Activated CD8-positive, alpha-beta memory T cell treated with anti-CD3 and anti-CD28 coated beads, Interleukin-2, amount 50 U/mL, for 48 hours (primary cell): ENCODE measurements around the gene HSD17B14.
"Not testable (repeated sequence)": the region's sequence is repeated elsewhere in the genome, so short reads cannot be mapped to it uniquely, and the experiment has no call there.

ENCODE experiments used
- DNase-seq: peaks from one replicate; pipeline ENCODE4 v3.0.0-alpha.2; 2020

The HSD17B14 gene

DNA sequence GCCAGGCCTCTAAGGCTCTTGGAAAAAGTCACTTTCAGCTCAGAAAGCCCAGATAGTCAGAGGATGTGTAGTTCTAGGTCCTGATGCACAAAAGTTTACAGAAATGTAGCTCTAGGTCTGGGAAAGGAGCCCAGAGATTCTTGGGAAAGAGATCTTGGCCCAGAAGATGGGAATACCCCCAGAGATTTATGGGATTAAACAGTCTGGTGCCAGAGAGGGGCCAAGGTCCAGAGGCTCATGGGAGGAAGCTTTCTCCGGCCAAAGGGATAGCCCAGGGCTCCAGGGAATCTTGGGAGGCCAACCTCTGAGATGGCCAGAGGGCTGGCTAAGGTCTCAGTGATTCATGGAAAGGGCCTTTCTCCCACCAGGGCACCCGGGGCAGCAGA, 40.6 kb downstream of the HSD17B14 start:
- DNase-seq: no peak

DNA sequence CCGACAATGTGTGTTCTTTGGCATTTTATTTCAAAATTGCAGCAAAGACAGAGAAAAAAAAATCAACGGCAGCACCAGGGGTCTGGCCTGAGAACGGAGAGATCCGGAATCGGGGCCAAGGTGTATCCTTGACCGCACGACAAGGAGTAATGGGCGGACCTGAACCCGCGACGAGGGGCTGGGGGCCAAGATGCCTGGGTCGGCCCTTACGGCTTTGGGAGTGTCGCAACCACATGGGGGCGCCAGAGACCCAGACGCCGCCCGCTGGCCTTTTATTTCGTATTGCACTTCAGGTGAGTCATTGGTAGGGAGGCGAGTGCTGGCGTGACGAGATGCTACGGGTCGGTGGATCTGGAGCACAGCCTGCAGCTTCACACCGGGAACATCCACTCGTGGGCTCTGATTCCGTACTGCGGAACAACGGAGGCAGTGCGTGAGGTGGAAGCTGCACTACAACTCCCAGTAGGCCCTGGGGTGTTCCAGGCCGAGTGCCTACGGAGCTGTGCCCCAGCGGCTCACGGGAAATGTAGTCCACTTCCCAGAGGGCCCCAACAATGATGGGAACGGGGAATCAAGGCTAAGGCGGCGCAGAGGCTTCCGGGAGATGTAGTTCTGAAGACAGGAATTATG, 41.1 kb downstream of the HSD17B14 start:
- peak; percentile 93 for DNase-seq

DNA sequence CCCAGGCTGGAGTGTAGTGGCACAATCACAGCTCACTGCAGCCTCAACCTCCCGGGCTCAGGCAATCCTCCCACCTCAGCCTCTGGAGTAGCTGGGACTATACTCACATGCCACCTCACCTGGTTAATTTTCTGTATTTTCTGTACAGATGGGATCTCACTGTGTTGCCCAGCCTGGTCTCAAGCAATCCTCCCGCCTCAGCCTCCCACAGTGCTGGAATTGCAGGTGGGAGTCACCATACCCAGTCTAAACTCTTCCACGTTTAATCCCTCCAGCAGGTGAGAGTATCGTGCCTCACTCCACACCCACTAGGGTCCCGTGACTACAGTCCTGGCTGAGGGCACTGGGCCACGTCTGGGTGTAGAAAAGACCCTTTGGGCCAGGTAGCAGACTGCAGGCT, 42.0 kb downstream of the HSD17B14 start:
- DNase-seq: no peak

DNA sequence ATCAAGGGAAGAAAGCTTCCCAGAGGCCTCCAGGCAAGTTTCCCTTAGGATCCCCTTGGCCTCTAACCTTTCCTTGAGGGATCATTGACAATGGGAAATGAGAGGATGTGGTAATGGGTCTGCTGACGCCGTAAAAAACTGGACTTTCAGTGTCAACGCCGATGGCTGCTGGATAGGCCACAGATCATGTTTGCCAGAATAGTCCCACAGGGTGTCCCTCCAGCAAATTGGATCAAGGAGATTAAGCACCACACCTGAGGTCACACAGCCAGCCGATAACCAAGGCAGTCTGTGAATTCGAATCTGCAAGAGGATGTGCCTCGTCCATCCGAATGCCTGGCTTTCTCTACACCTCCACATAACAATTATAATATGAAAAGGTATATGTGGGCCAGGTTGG, 43.0 kb downstream of the HSD17B14 start:
- no peak for DNase-seq

DNA sequence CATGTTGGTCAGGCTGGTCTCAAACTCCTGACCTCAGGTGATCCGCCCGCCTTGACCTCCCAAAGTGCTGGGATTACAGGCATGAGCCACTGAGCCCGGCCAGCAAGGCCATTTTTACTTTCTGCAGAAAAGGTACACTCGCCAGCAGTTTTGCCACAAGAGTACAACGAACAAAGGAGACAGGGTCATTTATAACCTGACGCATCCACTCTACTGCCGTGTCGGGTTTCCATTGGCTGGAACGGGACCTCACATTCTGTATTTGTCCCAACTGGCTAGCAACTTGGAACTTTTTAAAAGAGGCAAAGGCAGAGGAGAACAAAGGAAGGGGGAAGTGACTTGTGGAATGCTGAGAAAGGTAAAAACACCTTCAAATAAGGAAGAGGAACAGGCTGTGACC, 49.0 kb downstream of the HSD17B14 start:
- not testable (repeated sequence) for DNase-seq

DNA sequence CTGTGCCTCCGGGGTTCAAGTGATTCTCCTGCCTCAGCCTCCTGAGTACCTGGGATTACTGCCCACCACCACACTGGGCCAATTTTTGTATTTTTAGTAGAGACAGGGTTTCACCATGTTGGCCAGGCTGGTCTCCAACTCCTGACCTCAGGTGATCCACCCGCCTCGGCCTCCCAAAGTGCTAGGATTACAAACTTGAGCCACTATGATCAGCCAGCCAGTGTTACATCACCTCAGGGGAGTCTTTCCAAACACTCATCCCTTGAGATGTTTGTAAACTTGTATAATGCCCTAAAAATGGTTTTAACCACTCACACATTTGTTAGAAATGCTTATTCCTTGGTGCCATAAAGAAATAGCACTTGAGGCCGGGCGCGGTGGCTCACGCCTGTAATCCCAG, 49.9 kb downstream of the HSD17B14 start:
- not testable (repeated sequence) for DNase-seq

DNA sequence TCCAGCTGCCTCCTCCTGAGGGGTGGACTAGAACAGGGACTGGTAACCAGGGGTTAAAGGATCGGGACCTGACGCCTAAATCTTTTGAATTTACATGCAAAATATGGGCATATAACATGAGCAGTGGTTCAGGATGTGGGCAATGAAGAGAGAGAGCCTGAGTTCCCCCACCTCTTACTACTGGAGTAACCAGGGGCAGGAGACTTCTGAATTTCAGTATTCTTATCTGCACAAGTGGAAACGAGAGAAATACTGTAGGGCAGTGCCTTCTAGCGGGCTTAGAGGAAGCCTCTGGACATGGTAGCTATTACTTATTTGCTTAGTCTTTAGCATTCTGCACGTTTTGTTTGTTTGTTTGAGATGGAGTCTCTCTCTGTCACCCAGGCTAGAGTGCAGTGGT, 51.8 kb downstream of the HSD17B14 start:
- no peak for DNase-seq

DNA sequence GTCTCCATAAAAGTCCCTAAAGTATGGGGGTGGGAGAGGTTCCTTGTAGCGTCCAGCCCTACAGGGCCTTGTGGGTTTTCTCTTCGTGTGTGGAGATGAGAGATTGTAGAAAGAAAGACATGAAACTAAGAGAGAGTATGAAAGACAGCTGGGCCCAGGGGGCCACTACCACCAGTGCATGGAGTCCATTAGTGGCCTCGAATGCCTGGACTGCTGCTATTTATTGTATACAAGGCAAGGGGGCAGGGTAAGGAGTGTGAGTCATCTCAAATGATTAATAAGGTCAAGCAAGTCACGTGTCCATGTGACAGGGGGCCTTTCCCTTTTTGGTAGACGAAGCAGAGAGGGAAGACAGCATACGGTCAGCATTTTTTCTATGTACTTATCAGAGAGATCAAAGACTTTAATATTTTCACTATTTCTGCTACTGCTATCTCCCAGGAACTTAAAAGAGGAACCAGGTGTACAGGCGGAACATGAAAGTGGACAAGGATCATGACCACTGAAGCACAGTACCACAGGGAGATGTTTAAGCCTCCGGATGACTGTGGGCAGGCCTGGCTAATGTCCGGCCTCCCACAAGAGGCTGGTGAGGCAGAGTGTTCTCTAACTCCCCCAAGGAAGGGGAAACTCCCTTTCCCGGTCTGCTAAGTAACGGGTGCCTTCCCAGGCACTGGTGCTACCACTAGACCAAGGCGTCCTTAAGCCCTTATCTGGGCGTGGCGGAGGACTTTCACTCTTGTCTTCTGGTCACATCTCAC, 55.5 kb downstream of the HSD17B14 start:
- DNase-seq: no peak

DNA sequence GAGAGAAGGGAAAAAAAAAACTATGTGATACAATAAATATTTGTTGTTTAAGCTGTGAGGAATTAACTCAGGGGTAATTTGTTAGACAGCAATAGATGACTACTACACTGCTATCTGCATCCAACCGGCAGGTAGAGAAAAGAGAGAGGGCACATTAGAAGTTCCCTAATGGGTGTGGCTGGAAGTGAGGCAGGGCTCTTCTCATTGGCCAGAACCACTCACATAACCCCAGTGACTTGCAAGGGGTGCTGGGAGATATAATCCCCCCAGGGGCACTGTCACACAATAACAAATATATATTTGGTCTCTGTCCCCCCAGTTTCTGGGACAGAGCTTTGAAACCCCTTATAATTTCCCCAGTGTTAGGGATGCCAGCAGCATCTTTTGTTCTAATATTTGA, 56.7 kb downstream of the HSD17B14 start:
- no peak for DNase-seq

DNA sequence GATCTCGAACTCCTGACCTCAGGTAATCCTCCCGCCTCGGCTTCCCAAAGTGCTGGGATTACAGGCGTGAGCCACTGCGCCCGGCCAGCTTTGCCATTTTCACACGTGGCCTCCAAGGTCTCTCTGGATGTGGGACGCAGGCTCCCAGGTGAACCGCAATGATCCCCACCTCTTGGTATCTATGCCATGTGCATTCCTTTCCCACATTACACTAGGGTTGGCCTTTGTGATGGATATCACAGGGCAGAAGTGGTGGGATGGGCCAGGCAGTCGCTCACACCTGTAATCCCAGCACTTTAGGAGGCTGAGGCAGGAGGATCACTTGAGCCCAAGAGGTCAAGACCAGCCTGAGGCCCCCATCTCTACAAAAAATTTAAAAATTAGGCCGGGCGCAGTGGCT, 58.6 kb downstream of the HSD17B14 start:
- DNase-seq: no peak

DNA sequence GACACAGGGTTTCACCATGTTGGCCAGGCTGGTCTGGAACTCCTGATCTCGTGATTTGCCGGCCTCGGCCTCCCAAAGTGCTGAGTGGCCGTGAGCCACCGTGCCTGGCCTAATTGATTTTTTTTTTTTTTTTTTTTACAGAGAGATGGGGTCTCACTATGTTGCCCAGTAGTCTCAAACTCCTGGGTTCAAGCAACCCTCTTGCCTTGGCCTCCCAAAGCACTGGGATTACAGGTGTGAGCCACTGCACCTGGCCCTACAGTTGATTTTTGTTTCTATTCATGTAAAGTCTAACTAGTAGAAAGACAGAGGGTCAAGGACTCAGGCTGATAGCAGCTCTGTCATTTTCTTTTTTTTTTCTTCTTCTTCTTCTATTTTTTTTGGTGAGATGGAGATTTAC, 59.2 kb downstream of the HSD17B14 start:
- no peak for DNase-seq

DNA sequence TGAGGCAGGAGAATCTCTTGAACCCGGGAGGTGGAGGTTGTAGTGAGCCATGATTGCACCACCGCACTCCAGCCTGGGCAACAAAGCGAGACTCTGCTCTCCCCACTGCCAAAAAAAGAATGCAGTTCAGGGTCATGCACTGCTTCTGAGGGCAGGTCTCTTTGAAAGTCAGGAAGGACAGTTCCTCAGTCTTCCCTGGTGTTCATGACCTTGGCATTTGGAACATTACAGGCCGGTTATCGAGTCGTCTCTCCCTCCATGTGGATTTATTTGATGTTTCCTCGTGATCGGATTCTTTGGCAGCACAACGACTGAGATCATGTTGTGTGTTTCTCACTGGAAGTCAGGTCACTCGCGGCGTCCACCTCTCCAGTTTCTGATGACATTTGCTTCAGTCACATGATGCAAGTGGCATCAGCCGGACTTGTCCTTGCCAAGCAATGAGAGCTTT, 63.8 kb downstream of the HSD17B14 start:
- DNase-seq: no peak

DNA sequence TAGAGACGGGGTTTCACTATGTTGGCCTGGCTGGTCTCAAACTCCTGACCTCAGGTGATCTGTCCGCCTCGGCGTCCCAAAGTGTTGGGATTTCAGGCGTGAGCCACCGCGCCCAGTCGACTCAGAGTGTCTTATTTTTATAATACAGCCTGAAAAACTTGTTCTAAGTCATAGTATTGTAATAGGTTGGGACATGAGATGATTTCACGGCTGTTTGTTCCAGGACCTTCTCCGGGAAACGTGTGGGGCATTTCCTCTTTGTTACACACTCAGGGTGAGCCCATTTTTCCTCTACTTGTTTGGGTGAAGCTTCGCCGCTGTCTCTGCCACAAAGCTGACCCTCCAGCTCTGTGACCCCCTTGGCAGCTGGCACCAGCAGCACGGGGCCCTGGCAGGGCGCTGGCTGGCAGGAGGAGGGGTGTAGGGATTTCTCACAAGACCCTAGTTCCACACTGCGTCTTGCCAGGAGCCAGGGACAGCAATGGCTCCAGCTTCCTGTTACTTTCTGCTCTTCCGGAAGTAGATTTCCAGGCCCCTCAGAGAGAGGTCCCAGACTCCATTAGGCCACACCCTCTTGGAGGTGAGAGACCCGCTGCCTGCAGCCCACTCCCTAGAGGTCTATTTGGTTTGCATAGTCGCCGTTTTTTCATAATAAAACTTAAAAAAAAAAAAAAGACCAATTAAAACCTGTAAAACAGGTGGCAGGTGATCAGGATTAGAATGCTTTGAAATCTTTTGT, 65.4 kb downstream of the HSD17B14 start:
- DNase-seq: no peak

DNA sequence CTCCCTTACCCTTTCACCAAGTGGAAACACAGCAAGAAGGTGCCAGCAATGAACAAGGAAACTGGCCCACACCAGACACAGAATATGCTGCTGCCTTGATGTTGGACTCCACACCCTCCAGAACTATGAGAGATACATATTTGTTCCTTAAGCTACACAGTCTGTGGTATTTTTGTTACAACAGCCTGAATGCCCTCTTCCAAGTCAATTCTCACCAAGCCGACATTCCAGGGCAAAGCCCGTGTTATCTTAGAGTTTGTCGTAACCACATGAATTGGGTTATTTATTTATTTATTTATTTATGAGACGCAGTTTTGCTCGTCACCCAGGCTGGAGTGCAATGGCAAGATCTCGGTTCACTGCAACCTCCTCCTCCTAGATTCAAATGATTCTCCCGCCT, 66.0 kb downstream of the HSD17B14 start:
- no peak for DNase-seq

DNA sequence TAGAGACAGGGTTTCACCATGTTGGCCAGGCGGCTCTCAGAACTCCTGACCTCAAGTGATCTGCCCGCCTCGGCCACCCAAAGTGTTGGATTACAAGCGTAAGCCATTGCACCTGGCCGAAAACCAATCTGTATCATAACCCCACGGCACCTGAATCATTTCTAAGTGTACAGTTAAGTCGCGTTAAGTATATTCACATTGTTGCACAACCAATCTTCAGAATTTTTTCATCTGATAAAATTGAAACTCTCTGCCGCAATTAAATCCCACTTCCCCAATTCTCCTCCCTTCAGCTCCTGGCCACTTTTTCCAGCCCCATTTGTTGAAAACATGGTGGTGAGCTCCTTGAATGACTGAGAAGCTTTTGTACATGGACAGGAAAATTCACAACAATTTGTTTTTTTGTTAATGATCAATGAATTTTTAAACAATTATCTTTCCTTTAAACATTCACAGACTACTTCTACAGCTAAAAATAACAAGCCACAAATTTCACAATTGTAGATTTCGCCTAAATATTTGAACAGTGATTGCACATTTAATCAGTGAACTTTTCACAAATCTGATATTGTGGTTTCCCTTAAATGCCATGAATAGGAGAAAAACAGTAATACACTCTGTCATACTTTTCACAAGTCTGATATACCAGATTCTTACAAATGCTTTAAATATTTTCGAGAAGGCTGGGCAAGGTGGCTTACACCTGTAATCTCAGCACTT, 67.1 kb downstream of the HSD17B14 start:
- DNase-seq: no peak

DNA sequence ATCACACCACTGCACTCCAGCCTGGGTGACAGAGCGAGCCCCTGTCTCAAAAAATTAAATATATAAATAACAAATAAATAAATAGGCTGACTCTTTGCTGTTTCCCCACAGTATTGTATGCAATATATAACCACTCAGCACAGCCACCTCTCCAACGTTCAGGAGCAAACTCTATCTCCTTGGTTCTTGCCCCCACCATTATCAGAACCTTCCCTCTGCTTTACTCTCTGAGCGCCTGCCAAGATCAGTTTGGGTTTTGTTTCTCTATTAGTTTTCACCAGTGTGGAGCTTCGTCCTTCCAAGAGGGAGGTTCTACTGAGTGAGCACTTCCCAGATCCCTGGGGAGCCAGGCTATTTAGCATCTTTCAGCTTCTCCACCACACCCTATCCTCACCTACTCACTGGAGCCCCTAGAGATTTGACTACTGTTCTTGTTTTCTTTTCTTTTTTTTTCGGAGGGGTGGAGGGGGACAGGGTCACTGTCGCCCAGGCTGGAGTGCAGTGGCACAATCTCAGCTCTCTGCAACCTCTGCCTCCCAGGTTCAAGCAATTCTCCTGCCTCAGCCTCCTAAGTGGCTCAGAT, 68.0 kb downstream of the HSD17B14 start:
- DNase-seq: not testable (repeated sequence)

DNA sequence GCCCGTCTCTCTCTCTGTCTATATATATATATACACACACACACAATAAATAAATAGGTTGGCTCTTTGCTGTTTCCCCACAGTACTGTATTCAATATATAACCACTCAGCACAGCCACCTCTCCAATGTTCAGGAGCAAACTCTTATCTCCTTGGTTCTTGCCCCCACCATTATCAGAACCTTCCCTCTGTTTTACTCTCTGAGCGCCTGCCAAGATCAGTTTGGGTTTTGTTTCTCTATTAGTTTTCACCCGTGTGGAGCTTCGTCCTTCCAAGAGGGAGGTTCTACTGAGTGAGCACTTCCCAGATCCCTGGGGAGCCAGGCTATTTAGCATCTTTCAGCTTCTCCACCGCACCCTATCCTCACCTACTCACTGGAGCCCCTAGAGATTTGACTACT, 70.5 kb downstream of the HSD17B14 start:
- DNase-seq: not testable (repeated sequence)
